ENCODE data around the gene SRM. TPM values are rescaled to one million over a fixed set of nuclear protein-coding genes. Genes with fewer than 3 reads are reported as not detected.
A peak's percentile ranks its signal among the peaks of the same experiment; 100 is the strongest.
"Not testable (repeated sequence)": the region's sequence is repeated elsewhere in the genome, so short reads cannot be mapped to it uniquely, and the experiment has no call there.

The SRM gene
- total RNA-seq, 3 donors from 2014 or later, result 14.0 to 46.3 (median 34.3) TPM

- Histone ChIP-seq H3K9me3 (no peaks in the 10 kb centered on the region), H3K4me1 (ENCODE audit: low read depth) (no peaks in the 10 kb centered on the region), H3K4me3 (no peak overlapping the region), H3K36me3 (ENCODE audit: low read depth) (peaks cover 10% of the 10 kb centered on the region)
- DNase-seq (no peak), ATAC-seq (no peak)
- intact Hi-C loops (cut with DNase I, micrococcal nuclease), result no loop called here
- TF ChIP-seq CTCF (IDR thresholded peaks at IDR 0.05), result no peak
These were observed 21.1 kb upstream of the SRM start for GRCh38 chr1:11080931-11081330.

GRCh38 chr1:11078631-11079030, 18.8 kb upstream of the SRM start:
- no peak for TF ChIP-seq CTCF (IDR thresholded peaks at IDR 0.05)
- DNase-seq (no peak), ATAC-seq (no peak)
- no peak overlapping the region for H3K4me3 ChIP-seq
- intact Hi-C loops (cut with DNase I, micrococcal nuclease), result no loop called here
- H3K9me3 ChIP-seq, result no peaks in the 10 kb centered on the region
- no peaks in the 10 kb centered on the region for H3K4me1 ChIP-seq (ENCODE audit: low read depth)
- peaks cover 10% of the 10 kb centered on the region for H3K36me3 ChIP-seq (ENCODE audit: low read depth)

- H3K4me1 ChIP-seq (ENCODE audit: low read depth); H3K36me3 ChIP-seq (ENCODE audit: low read depth); ATAC-seq; H3K4me3 ChIP-seq; DNase-seq; intact Hi-C loops (cut with DNase I, micrococcal nuclease); H3K9me3 ChIP-seq: not testable (repeated sequence)
These were observed 13.6 kb upstream of the SRM start for GRCh38 chr1:11073398-11073797.

GRCh38 chr1:11072216-11072917, 12.5 kb upstream of the SRM start:
- Histone ChIP-seq H3K4me1 (ENCODE audit: low read depth) (peaks cover 6% of the 10 kb centered on the region), H3K9me3 (no peaks in the 10 kb centered on the region), H3K36me3 (ENCODE audit: low read depth) (peaks cover 8% of the 10 kb centered on the region), H3K4me3 (no peak overlapping the region)
- intact Hi-C loops (cut with DNase I, micrococcal nuclease), result no loop called here
- no peak for TF ChIP-seq CTCF (IDR thresholded peaks at IDR 0.05)
- DNase-seq, result no peak
- ATAC-seq, result peak; percentile 44

- no peak for DNase-seq
These were observed 11.8 kb upstream of the SRM start for GRCh38 chr1:11071463-11072215.

More at GRCh38 chr1:11071463-11072215, 11.8 kb upstream of the SRM start:
- Histone ChIP-seq H3K4me3 (no peak overlapping the region), H3K36me3 (ENCODE audit: low read depth) (peaks cover 8% of the 10 kb centered on the region), H3K4me1 (ENCODE audit: low read depth) (peaks cover 6% of the 10 kb centered on the region), H3K9me3 (no peaks in the 10 kb centered on the region)
- no peak for TF ChIP-seq CTCF (IDR thresholded peaks at IDR 0.05)
- intact Hi-C loops (cut with DNase I, micrococcal nuclease), result no loop called here
- ATAC-seq, result peak; percentile 65
